GM12875 (cell line): ENCODE data around the gene ZNF827.

Source experiments
- H3K4me3 ChIP-seq: one replicate; pipeline ENCODE4 v1.5.1; 2011; ENCODE audit warnings: low read depth, low read length, control low read depth
- TF ChIP-seq, protein P1 (sequence below): IDR thresholded peaks from 2 replicates; pipeline ENCODE4 v1.5.1; 2011; ENCODE audit warnings: low read depth, mild to moderate bottlenecking, control low read depth, inconsistent platforms, low read length, moderate library complexity, borderline replicate concordance; ENCODE audit not compliant: insufficient read depth

The ZNF827 gene

DNA sequence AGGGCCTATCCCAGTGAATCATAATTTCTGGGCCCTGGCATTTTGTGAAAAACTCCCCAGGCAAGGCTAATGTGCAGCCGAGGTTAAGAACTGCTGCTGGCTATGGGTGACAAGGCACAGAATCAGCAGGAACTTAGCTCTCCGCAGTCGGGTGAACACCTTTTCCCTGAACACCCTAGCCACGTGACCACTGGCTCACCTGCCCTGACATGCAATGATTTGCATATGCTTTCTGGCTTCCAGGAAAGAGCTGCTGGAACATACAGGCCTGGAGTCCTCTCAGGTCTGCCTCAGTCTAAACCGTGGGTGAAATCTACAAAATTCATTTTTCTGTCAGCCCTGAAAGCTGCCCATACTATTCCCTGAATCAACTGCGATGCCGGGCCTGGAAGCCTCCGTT, 56.6 kb downstream of the ZNF827 start:
- TF ChIP-seq, protein P1, sequence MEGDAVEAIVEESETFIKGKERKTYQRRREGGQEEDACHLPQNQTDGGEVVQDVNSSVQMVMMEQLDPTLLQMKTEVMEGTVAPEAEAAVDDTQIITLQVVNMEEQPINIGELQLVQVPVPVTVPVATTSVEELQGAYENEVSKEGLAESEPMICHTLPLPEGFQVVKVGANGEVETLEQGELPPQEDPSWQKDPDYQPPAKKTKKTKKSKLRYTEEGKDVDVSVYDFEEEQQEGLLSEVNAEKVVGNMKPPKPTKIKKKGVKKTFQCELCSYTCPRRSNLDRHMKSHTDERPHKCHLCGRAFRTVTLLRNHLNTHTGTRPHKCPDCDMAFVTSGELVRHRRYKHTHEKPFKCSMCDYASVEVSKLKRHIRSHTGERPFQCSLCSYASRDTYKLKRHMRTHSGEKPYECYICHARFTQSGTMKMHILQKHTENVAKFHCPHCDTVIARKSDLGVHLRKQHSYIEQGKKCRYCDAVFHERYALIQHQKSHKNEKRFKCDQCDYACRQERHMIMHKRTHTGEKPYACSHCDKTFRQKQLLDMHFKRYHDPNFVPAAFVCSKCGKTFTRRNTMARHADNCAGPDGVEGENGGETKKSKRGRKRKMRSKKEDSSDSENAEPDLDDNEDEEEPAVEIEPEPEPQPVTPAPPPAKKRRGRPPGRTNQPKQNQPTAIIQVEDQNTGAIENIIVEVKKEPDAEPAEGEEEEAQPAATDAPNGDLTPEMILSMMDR = no peak
- no peak overlapping the region for H3K4me3 ChIP-seq

DNA sequence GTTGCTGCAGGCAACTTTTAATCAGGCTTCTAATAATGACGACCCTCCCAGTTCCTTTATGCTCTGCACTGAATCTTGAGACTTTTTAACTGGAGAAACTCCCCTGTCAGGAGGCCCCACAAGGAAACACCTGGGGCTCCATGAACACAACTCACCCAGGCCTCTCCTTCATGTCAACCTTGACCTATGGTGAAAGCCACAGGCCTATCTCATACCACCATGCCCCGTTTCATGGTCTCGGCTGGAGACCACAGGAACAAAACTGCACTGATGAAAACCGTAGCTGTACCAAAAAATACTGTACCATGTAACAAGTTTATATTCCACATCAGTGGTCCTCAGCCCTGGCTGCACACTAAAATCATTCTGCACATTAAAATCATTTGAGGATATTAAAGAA, 57.0 kb downstream of the ZNF827 start:
- no peak overlapping the region for H3K4me3 ChIP-seq
- TF ChIP-seq, protein P1 = no peak

DNA sequence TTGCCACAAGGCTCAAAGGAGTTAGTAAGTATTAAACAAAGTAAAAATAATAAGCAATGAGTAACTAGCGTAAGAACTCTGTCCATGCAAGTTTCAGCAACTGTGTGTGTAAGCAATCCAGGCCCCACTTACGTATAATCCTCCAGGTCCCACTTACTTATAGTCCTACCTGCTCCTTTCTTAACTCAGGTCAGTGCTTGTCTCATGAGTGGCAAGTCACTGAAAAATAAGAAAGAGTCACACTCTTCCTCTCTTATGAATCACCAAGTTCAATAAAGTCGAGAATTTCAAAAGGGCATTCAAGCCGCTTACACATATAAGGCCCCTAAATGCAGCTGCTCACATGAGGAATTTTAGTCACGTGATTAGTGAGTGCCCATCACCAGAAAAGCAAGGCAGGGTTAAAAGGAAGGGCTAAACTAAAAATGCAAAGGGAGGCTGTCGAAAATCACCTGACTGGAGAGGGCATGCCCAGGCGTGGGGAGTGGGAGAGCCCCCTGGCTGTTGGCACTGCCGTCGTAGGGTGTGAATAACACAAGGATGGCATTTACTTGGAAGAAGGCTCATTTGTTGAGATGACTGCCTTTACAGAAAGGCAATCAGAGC, 58.2 kb downstream of the ZNF827 start:
- TF ChIP-seq, protein P1 = no peak
- H3K4me3 ChIP-seq = no peak overlapping the region

DNA sequence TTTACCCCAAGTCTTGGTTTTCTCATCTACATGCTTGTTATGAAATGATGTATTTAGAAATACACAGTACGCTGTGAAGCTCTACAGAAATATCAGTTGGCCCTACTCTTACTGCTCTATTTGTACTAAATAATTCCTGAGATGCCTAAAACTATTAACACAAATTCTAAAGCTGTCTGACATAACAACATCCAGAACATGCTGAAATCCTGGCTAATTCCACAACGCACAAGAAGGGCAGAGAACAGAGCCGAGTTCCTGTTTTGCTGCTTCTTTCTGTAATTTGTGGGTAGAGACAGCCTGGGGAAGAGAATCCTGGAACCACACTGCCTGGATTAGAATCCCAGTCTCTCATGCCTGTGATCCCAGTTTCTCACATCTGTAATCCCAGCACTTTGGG, 59.0 kb downstream of the ZNF827 start:
- no peak overlapping the region for H3K4me3 ChIP-seq
- TF ChIP-seq, protein P1 = no peak

DNA sequence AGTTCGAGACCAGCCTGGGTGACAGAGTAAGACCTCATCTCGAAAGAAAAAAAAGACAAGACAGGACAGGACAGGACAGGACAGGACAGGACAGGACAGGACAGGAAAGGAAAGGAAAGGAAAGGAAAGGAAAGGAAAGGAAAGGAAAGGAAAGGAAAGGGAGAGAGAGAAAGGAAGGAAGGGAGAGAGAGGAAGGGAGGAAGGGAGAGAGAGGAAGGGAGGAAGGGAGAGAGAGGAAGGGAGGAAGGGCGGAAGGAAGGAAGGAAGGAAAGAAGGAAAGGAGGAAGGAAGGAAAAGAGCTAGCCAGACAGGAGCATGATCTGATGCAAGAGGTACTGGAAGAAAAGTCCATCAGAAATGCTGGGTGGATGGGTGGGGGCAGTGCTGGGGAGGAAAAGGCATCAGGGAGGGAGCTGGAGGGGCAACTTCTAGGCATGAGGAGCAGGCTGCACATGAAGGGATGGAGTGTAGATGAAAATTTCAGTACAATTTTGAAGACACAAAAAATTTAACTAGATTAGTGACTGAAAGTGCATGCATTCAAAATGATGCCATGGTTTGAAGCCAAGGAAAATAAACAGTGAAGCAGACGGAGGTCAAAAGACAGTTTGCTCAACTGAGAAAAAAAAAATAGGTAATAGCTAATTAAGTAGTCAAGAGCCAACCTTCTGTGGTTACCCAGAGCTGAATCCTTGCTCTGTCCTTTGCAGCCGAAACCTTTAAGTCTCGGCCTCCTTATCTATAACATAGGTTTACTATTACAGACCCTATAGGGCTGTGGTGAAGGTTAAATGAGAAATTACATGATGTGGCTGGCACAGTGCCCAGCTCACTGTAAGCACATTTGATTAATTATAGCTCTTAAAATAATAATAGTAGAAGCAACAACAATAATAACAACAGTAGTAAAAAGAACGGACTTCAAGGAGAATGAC, 59.9 kb downstream of the ZNF827 start:
- TF ChIP-seq, protein P1 = no peak
- H3K4me3 ChIP-seq = no peak overlapping the region

DNA sequence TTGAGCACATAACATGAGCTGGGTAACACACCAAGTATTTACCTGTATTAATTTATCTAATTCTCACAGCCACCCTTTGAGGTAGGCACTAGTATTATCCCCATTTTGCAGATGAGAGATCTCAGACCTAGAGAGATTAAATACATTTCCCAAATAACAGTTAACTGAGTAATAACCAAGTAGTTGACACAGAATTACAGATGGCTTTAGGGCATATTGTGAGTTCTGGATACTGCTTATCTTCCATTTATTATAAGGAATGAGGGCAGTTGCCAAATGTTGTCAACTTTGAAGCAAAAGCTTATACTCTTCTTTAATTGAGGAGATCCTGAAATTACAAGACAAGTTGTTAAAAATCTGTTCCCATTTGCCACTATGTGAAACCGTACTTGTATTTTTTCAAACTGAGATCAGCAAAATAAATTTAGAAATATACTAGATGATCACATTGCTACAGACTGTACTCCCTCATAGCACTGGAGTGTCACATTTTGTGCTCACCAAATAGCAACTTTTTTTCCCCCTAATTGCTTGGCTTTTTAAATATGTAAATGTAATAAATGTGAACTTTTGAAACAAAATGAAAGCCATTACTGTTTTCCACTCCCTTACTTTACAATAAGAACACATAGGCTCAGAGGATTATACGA, 62.0 kb downstream of the ZNF827 start:
- TF ChIP-seq, protein P1 = no peak
- no peak overlapping the region for H3K4me3 ChIP-seq
